OCI-M1 (cell line): ENCODE measurements around the gene FXYD7.
"Not testable (repeated sequence)": the region's sequence is repeated elsewhere in the genome, so short reads cannot be mapped to it uniquely, and the experiment has no call there.

Experiments
- DNase-seq: peaks from one replicate; lab custom pipeline; 2025; lab: John Stamatoyannopoulos, UW

Gene FXYD7

GRCh38 chr19:35144600-35145436, 1.8 kb downstream of the FXYD7 start:
- DNase-seq = peak; percentile 30

- peak; percentile 23 for DNase-seq
Measured at GRCh38 chr19:35146746-35147459, 3.8 kb downstream of the FXYD7 start.

GRCh38 chr19:35149463-35149862, 6.4 kb downstream of the FXYD7 start:
- DNase-seq = no peak

GRCh38 chr19:35150445-35150844, 7.4 kb downstream of the FXYD7 start:
- DNase-seq = no peak

- no peak for DNase-seq
Measured at GRCh38 chr19:35151273-35152065, 8.4 kb downstream of the FXYD7 start.

- DNase-seq = not testable (repeated sequence)
Measured at GRCh38 chr19:35153129-35153522, 10.1 kb downstream of the FXYD7 start.

GRCh38 chr19:35153701-35154524, 10.9 kb downstream of the FXYD7 start:
- peak; percentile 67 for DNase-seq

GRCh38 chr19:35154525-35155406, 11.7 kb downstream of the FXYD7 start, which contains the start of gene FXYD5:
TSS of gene FXYD5 (plus strand) at chr19:35154735. CDS start at chr19:35155551, 816 bp downstream.
- peak; percentile 93 for DNase-seq

GRCh38 chr19:35155441-35155840, 12.4 kb downstream of the FXYD7 start:
- DNase-seq = no peak

- DNase-seq = no peak
Measured at GRCh38 chr19:35155981-35156672, 13.1 kb downstream of the FXYD7 start.

GRCh38 chr19:35156673-35157014, 13.6 kb downstream of the FXYD7 start:
- DNase-seq = no peak

- DNase-seq = no peak
Measured at GRCh38 chr19:35157431-35157830, 14.4 kb downstream of the FXYD7 start.

GRCh38 chr19:35159606-35160005, 16.6 kb downstream of the FXYD7 start:
- DNase-seq = no peak

GRCh38 chr19:35160629-35161433, 17.8 kb downstream of the FXYD7 start:
- no peak for DNase-seq

GRCh38 chr19:35161434-35161743, 18.3 kb downstream of the FXYD7 start:
- DNase-seq = no peak

GRCh38 chr19:35162471-35163326, 19.6 kb downstream of the FXYD7 start:
- no peak for DNase-seq

- DNase-seq = no peak
Measured at GRCh38 chr19:35164418-35164817, 21.4 kb downstream of the FXYD7 start.
